IPS-18c (cell line): ENCODE data around the gene GABBR1.

ENCODE experiments used
- H3K4me3 ChIP-seq: 2 replicates; pipeline ENCODE4 v1.7.0; 2013; ENCODE audit warnings: low read depth, mild to moderate bottlenecking, low read length, moderate library complexity; ENCODE audit not compliant: insufficient read depth
- H3K9me3 ChIP-seq: one replicate; pipeline ENCODE4 v1.6.1; 2013; ENCODE audit warnings: mild to moderate bottlenecking, low read length, moderate library complexity; ENCODE audit not compliant: control insufficient read depth, insufficient read depth

The GABBR1 gene

DNA sequence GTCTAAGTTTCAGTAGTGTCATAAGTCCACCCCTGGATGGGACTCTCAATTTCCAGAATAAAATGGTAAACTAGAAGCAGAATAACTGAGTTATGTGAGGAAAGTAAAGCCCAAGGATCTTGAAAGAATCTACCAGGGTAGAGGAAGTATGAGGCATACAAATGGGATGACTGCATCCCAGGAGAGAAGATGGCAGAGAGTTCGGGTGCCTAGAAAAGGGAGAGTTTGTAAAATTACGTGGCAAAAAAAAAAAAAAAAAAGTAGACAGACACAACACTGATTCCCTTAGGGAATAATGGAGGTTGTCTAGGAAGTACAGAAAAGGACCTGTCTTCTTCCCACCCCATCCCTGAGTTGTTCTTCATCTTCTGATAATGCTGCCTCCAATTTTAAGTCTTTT lies 3.4 kb downstream of the GABBR1 start:
- Histone ChIP-seq H3K4me3 (peak overlapping the region; percentile 79), H3K9me3 (no peaks in the 10 kb centered on the region)

DNA sequence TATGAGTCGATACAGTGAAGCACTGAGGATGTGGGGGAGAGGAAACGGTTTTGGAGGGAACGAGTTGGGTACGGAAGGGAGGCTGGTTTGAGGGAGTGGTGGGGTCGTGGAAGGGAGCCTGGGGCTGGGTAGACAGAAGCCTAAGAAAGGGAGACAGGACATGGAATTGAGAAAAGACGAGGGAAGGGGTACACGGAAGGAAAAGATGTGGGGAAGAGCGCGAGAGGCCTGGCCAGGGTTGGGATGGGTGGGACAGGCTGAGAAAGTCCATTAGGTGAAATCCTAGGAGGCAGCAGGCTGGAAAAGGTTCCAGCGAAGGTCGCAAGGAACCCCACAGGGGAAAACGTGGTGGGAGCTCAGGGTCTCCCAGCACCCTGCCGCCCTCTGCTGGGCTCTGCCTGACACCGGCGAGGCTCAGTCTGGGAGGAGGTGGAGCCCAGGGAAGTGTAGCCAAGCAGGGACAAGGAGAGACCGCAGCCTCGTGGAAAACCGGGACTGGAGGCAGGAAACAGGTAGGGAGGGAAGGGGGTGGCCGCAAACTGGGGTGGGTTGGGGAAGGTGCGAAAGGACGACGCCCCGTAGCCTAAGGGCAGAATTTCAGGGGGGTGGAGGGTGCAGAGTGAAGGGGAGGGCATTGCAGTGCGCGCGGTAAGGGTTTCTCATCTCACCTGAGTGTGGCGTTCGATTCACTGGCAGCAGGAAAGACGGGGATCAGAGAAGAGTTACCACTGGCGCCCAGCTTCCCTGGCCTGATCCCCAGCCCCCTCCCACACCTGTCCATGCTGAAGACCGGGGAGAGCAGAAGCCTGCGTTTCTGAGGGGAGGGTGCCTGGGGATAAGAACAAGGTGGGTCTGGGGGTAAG lies 4.3 kb downstream of the GABBR1 start:
- Histone ChIP-seq H3K9me3 (no peaks in the 10 kb centered on the region), H3K4me3 (peak overlapping the region; percentile 79)

DNA sequence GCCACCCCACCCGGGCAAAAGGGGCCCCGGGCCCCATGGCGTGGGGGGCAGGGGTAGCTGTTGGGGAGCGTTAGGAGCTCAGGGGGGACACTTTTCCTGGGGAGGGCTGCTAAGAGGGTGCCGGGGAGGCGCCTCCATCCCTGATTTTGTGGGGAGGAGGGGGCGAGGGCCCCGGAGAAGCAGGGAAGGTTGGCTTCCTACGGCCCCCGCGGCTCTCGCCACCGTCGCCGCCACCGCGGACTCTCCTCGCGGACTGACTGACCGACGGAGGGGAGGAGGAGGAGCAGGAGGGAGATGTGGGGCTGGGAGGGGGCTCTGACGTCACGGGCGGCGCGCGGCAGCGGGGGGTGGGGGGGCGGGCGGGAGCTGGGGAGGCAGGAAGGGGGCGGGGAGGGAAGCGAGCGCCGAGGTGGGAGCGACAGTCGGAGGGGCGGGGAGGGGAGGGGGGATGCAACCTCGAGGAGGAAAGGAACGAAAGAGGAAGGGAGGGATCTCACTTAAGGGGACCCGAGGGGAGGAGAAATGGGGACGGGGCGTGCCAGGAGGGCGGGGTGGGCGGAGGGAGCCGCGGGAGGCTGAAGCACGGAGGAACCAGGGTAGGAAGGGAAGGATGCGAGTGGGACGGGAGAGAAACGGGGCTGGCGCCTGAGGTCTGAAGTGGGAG lies 5.1 kb downstream of the GABBR1 start:
- Histone ChIP-seq H3K9me3 (no peaks in the 10 kb centered on the region), H3K4me3 (peak overlapping the region; percentile 79)

DNA sequence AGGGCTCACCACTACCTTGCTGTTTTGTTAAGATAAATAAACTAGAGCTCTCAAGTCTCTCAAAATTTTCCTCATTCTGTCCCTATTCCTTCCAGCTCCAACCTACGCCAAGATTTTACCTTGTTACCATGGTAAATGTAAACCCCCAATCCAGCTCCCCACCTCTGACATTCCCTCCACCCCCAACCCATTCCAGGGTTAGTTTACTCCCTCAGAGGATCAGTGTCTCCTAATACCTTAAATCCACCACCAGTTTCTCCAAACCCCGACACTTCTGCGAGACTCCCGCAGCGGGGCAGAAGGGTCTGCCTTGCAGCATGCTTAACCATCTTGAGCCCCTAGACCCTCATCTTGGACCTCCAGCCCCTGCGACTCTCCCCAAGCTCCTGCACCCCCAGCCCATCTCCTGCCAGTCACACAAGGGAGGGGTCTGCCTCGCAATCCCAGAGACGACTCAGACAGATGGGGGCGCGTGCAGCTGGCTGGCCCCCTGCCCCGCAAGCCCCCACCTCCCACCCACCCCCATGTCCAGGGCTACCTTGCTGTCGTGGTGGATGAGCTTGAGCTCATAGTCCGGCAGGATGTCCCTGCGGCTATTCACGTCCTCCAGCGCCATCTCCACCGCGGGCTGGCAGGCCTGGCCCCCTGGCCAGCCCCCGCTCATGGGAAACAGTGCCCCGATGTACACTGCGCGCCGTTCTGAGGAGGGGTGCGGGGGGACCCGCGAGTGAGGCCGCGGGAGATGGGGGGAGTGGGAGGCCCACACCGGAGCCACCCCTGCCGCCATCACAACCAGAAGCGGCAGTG lies 5.8 kb downstream of the GABBR1 start:
- peak overlapping the region; percentile 65 for H3K4me3 ChIP-seq

DNA sequence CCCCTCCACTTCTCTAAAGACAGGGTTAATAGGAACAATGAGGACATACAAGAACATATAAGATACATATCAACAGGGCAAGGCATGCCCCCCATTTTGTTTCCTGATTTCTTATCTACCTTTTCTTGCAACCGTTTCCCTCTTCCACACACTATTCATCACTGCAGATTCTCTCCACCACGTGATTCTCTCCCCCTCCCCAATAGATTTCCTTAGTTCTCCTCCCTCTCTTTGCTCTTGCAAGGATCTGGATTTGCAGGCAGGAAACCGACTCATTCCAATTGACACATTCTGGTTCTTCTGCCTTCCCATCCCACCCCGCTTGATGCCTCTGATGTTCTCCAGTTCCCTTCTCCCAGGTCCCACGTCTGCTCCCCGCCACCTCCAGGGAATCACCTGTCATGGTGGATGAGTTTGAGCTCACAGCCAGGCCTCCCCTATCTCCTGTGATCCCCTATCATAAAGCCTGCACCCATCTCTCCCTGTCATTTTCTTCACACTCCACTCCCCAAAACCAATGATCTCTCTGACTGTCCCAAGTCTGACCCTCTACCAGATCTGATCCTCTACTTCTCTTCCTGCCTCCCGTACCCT lies 7.5 kb downstream of the GABBR1 start:
- Histone ChIP-seq H3K9me3 (no peaks in the 10 kb centered on the region), H3K4me3 (peak overlapping the region; percentile 65)

More for the DNA sequence above, 5.8 kb downstream of the GABBR1 start:
- H3K9me3 ChIP-seq = no peaks in the 10 kb centered on the region

DNA sequence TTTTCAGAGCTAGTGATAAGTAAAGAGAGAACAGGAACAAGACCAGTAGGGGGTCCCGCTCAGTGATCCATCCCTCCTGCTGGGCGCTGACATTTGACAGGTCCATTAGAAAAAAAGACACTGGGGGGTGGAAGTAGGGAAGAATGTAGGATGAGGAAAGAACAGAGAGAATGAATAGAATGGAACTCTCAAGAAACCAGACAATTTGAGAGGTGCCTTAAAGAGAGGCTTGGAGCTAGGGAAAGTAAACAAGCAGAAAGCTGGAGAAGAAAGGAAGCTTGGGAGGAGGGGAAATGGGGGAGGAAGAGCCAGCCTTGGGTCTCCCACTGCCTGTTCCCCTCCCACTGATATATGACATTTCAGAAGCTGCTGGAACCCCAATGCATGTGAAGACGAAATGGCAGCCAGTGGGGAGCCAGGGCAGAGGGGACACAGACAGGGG lies 8.4 kb downstream of the GABBR1 start:
- no peaks in the 10 kb centered on the region for H3K9me3 ChIP-seq
- peak overlapping the region; percentile 65; the same call in 1 of the 2 replicates for H3K4me3 ChIP-seq

DNA sequence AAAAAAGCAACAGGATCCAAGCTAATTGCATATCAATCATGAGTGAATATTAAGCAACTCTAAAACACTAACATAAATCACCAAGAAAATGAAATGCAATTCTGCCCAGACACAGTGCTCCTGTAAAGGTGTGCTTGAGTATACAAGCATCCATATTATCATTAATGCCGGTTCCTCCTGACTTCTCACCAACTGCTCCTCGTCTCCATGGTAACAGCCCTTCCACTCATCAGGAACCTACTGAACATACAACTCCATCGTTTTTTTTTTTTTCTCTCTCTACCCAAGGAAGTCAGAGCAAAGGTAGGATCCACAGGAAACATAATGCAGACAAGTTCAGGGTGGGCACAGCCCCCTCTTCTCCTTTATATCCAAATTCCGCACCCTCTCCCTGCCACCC lies 12.4 kb downstream of the GABBR1 start:
- Histone ChIP-seq H3K9me3 (no peaks in the 10 kb centered on the region), H3K4me3 (no peak overlapping the region)

DNA sequence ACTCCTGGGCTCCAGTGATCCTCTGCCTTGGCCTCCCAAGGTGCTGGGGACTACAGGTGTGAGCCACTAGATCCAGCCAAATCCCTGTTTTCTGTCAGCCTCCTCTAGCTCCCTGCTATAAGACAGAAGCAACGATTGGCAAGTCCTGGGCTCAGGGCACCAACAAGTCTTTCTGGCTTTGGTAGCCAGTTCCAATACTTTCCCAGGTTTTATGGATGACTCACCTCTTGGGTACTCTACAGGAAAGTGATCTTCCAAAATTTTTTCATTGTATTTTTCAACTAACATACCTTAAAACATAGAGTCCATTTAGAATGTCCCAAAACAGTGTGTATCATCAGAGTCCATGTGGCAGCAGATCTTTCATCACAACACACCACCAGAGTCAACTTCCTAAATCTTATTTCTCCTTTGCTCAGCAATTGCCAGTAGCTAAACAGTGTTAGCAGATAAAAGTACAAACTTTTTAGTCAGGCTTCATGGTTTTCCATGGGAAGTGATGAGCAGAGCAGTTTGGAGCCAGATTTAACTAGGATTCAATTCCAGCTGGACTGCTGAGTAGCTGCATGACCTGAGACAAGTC lies 13.3 kb downstream of the GABBR1 start:
- Histone ChIP-seq H3K4me3 (no peak overlapping the region), H3K9me3 (no peaks in the 10 kb centered on the region)

DNA sequence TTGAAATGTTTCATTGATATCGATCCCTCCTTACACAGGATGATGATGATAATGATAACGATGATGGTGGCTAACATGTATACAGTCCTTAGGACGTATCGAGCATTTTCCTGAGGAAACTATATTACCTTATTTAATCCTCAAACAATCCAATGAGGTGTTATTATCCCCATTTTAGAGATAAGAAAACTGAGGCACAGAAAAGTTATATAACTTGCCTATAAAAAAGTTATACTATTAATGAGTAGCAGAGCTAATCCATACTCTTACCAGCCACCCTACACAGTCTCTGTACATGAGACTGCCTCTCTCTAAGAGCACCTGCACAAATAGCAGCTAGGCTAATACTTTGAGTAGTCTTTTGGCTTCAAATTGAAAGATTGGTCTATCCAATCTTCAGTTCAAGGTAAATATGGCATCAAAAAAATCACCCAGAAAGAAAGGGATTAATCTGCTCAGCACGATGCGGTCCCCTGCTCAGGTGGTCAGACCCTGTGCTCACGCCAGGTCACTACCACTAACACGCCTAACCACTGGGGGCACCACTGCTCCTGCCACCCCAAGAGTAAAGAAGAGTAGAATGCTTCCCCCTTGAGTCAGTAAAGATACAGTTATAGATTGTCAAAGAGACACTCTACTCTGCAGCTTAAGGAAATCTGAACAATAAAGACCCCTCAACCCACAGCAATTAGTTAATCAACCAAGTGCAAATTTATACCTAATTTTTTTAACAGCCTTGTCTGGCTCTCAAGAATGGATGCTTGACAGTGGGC lies 15.0 kb downstream of the GABBR1 start:
- Histone ChIP-seq H3K4me3 (no peak overlapping the region), H3K9me3 (no peaks in the 10 kb centered on the region)

DNA sequence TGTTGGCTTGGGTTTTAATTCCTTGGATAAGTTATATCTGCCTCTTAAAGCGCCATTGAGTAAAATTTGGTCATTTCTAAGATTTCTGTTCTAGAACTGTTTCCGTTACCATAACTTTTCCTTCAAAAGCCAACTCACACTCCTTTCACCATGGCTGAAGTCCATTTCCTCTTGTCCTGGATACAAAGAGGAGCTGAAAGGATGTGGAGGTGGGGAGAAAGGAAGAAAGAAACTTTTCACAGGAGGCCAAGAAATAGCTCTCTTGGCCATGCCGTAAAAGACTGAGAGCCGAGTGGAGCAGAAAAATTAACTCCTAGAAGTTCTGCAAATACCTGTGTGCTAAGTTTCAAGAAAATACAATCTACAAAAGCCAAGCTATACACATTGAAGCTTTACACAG lies 21.6 kb downstream of the GABBR1 start:
- Histone ChIP-seq H3K9me3 (no peaks in the 10 kb centered on the region), H3K4me3 (no peak overlapping the region)

DNA sequence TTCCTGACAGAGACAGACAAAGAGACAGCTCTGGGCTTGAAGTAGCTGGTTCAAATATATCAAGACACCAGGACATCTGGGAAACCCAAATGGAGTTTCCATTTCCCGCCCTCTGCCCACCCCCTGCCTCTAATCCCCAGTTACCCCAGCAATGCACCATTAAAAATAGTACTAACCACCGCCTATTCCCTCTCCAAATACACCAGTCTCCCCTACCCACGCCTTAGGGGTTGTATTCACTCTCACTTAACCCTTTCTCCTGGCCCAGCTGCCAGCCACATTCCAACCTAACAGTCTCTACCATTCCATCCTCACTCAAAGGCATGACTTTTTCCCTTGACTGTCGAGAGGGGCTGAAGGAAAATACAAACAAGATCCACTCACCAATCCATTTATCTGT lies 22.4 kb downstream of the GABBR1 start:
- H3K9me3 ChIP-seq = no peaks in the 10 kb centered on the region
- H3K4me3 ChIP-seq = no peak overlapping the region

DNA sequence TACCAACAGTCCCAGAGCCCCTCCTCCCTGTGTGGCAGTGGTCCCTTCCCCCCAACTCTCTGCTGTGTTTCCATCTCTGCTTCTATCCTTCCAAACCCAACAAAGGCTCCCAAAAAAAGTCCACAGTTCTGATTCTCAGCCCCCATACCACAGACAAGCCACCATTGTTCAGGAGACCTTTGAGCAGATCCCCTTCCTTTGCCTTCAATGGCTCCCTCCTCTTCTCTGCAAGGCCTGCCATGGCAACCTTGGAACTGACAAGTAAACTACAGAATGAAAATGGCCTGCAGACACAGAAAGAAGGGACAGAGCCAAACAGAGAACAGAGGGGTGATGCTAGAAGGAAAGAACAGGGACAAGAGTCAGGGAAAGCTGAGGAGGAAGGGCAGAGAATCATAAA lies 24.9 kb downstream of the GABBR1 start:
- Histone ChIP-seq H3K9me3 (no peaks in the 10 kb centered on the region), H3K4me3 (no peak overlapping the region)

DNA sequence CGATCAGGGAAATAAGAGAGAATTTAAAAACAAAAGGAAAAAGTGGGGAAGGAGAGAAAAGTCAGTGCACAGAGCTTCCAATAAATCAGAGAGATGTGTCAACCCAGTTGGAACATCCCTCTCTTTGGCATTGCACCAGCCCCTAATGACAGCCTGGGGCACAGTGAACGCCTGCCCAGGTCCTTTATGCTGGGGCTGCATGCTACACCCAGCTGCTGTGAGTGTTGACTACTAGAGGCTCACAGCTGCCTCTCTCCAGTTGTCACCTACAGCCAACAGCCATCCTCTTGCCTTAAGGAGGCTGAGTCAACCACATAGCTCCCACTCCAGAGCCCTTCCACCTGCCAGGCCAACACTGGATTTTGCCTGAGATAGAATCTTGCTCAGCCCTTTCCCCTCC lies 29.1 kb downstream of the GABBR1 start:
- Histone ChIP-seq H3K9me3 (no peaks in the 10 kb centered on the region), H3K4me3 (no peak overlapping the region)

DNA sequence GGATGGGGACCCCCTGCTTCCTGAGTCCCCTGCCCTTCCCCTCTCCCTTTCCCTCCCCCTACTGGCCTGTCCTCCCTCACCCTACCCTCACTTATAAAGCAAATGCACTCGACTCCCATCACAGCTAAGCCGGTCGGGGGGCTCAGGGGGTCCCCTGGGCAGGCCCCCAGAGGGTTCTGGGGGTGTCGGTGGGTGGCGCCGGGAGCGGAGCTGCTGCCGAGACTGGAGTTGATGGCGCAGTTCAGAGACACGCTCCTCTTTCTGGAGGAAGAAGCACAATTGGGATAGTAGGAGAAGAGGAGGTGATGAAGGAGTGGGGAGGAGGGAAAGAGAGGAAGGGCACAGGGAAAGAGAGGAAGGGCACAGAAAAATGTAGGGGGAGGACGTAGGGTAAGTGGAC lies 29.5 kb downstream of the GABBR1 start:
- Histone ChIP-seq H3K4me3 (no peak overlapping the region), H3K9me3 (no peaks in the 10 kb centered on the region)

DNA sequence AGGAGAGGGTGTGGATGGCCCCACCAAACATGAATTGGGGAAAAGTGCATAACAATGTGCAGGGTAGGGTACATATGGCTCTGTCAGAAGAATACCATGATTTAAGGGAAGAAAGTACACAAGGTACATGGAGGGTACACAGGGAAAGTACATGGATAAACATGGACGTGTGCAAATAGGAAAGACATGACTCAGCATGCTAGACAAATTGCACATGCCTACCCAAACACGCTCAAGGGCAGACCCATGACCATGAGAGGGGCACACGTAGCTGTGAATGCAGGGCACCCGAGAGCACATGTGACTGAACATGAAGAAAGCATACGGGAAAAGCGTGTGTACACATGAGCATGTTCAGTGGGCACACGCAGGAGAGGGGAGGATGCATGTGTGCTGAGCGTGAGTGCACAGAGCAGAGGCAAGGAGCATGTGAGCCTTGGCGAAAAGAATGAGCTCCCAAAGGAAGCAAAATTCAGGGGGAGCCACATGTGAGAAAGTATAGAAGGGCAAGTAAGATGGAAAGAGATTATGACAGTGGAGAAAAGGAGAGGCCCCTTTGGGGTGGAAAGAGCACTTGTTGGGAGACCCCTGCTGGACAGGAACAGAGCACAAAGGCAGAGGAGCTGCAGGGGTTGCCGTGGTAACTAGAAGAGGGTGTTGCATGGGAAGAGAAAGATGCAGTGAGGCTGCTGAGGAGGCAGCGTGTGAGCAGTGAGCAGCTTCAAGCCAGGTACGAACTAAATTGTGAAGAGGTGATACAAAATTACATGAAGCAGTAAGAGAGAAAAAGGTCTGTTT lies 30.2 kb downstream of the GABBR1 start:
- Histone ChIP-seq H3K4me3 (no peak overlapping the region), H3K9me3 (no peaks in the 10 kb centered on the region)
